H1 (cell line): ENCODE data around the gene CALY. TPM values are rescaled to one million over a fixed set of nuclear protein-coding genes. Genes with fewer than 3 reads are reported as not detected.
A peak's percentile ranks its signal among the peaks of the same experiment; 100 is the strongest.

Experiments
- CHD7 ChIP-seq: fragments of 300-600 bp; sonication (generic); IDR thresholded peaks from 2 replicates; pipeline ENCODE4 v1.7.1; 2012; ENCODE audit warnings: low read length, moderate library complexity, mild to moderate bottlenecking, inconsistent platforms; ENCODE audit not compliant: insufficient replicate concordance
- E2F6 ChIP-seq: IDR thresholded peaks from 2 replicates; pipeline ENCODE4 v1.6.1; 2012; ENCODE audit warnings: inconsistent platforms
- MAX ChIP-seq: IDR thresholded peaks from 2 replicates; pipeline ENCODE4 v1.6.1; 2012; ENCODE audit warnings: inconsistent platforms
- SP2 ChIP-seq: IDR thresholded peaks from 2 replicates; pipeline ENCODE4 v1.6.1; 2012; ENCODE audit warnings: mild to moderate bottlenecking, low read length, inconsistent platforms
- polyA plus RNA-seq, 7 experiments: library from polyadenylated mRNA; depleted of rRNA in 3 of 7; stranded (reverse) in 5 of 7; unstranded in 2 of 7; fragments of >200 nt in 5 of 7; fragments of 200-250 nt in 2 of 7; gene quantifications; 1 replicate in 5 of 7; 2 replicates in 1 of 7; 4 replicates in 1 of 7; pipeline versions ENCODE4 v1.2.1 to v1.2.3, GENCODE V29; 2011 to 2013; ENCODE audit warnings: missing spikeins in 2 of 7, mixed read lengths in 2 of 7
- total RNA-seq: library from RNA; stranded (reverse); fragmentation: NEBNext Ultra II Directional; extraction: Animal tissue kit (Norgen Biotek cat#: 25700); gene quantifications from 2 replicates; pipeline ENCODE4 v1.2.1, GENCODE V29; 2021

Gene CALY
- total and polyA plus RNA-seq, 2 of the 8 experiments (the other 6 are each of a cell fraction or from before 2014, with no cell fraction given) = 1.3 to 1.5 TPM

- TF ChIP-seq CHD7 = no peak
- no peak for TF ChIP-seq SP2
- peak; percentile 19 for TF ChIP-seq MAX
- no peak; the same call in 1 of the 2 replicates for TF ChIP-seq E2F6
Observed at GRCh38 chr10:133373174-133374090, 36.7 kb upstream of the CALY start, which contains the start of gene ECHS1 (continued).
